Peyer's patch (tissue), 4 donors: ENCODE results near the gene AK1.

Experiments
- CTCF ChIP-seq, 6 experiments: fragments of 450-650 bp in 4 of 6; fragments of 200-600 bp in 2 of 6; sonication (generic) in 1 of 6; IDR thresholded peaks; one replicate each; pipeline ENCODE4 v1.5.1; 2017 to 2019; ENCODE audit warnings: antibody characterized with exemption in 6 of 6, mild to moderate bottlenecking in 3 of 6, moderate library complexity in 1 of 6
- POLR2A ChIP-seq, 2 donors: fragments of 450-650 bp; IDR thresholded peaks; one replicate each; pipeline ENCODE4 v1.5.1; 2017; ENCODE audit warnings: antibody characterized with exemption in 2 of 2, mild to moderate bottlenecking in 2 of 2, moderate library complexity in 2 of 2

GRCh38 chr9:127912882-127913281 is 35.4 kb upstream of the AK1 start:
- TF ChIP-seq CTCF (IDR thresholded peaks at IDR 0.05) (no peak), POLR2A (IDR thresholded peaks at IDR 0.05) (no peak)
